Duodenal mucosa (tissue), 2 donors: ENCODE measurements around the gene BID.

Experiments
- H3K27ac ChIP-seq: one replicate; pipeline ENCODE4 v1.7.0; 2013; ENCODE audit warnings: low read depth, low read length
- H3K27me3 ChIP-seq, 2 donors: one replicate each; pipeline ENCODE4 v1.7.0; 2013; ENCODE audit warnings: low read length in 2 of 2, control low read depth in 1 of 2; ENCODE audit not compliant: insufficient read depth in 2 of 2, control insufficient read depth in 1 of 2
- H3K36me3 ChIP-seq, 2 donors: one replicate each; pipeline ENCODE4 v1.7.0; 2013; ENCODE audit warnings: low read length in 2 of 2, control low read depth in 1 of 2; ENCODE audit not compliant: insufficient read depth in 2 of 2, control insufficient read depth in 1 of 2
- H3K4me1 ChIP-seq, 2 donors: one replicate each; pipeline ENCODE4 v1.7.0; 2013; ENCODE audit warnings: low read length in 2 of 2, control low read depth in 1 of 2; ENCODE audit not compliant: insufficient read depth in 2 of 2, control insufficient read depth in 1 of 2
- H3K4me3 ChIP-seq, 2 donors: one replicate each; pipeline ENCODE4 v1.7.0; 2013; ENCODE audit warnings: low read length in 2 of 2, low read depth in 1 of 2
- H3K9ac ChIP-seq, 2 donors: one replicate each; pipeline ENCODE4 v1.7.0; 2013; ENCODE audit warnings: low read length in 2 of 2, low read depth in 1 of 2
- H3K9me3 ChIP-seq, 2 donors: one replicate each; pipeline ENCODE4 v1.7.0; 2013; ENCODE audit warnings: low read length in 2 of 2, control low read depth in 1 of 2; ENCODE audit not compliant: control insufficient read depth in 1 of 2

The BID gene

DNA sequence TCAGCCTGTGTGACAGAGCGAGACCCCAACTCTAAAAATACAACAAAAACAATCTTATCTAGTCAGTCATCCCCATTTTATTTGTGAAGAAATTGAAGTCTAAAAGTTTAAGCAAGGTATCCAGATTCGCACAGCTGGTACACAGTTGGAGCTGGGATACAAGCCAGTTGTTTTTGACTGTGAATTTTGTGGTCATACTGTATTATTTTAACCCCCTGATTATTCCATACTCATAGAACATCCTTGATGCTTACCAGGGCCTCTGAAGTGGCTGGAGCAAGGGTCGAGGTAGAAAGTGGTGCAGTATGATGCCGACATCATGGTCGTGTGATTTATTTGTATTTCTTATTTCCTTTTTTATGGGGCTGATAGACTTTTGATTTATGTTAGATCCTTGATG lies 50.0 kb downstream of the BID start:
- H3K27ac ChIP-seq = no peak overlapping the region
- no peaks in the 10 kb centered on the region for H3K27me3 ChIP-seq
- no peak overlapping the region for H3K9ac ChIP-seq
- H3K36me3 ChIP-seq = peaks cover 14 to 25% of the 10 kb centered on the region in 2 donors
- no peaks in the 10 kb centered on the region for H3K9me3 ChIP-seq
- H3K4me3 ChIP-seq = no peak overlapping the region
- H3K4me1 ChIP-seq = peaks cover 9 to 11% of the 10 kb centered on the region in 2 donors

DNA sequence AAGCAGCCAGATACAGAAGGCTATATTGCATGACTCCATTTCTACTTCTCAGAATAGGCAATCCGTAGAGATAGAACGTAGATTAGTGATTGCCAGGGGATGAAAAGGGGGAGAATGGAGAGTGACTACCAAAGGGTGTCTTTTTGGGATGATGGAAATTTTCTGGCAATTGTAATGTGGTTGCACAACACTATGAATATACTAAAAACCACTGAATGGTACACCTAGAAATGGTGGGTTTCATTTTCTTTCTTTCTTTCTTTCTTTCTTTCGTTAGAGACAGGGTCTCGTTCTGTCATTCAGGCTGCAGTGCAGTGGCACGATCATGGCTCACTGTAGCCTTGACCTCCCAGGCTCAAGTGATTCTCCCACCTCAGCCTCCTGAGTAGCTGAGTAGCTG lies 54.4 kb downstream of the BID start:
- H3K4me1 ChIP-seq = peaks cover 2 to 5% of the 10 kb centered on the region in 2 donors
- no peaks in the 10 kb centered on the region for H3K27me3 ChIP-seq
- no peak overlapping the region for H3K9ac ChIP-seq
- no peaks in the 10 kb centered on the region for H3K9me3 ChIP-seq
- H3K27ac ChIP-seq = no peak overlapping the region
- H3K36me3 ChIP-seq = peaks cover 0 to 3% of the 10 kb centered on the region in 2 donors
- no peak overlapping the region for H3K4me3 ChIP-seq

- Histone ChIP-seq H3K36me3 (peaks cover 0 to 3% of the 10 kb centered on the region in 2 donors), H3K4me1 (no peaks in the 10 kb centered on the region), H3K27me3 (no peaks in the 10 kb centered on the region), H3K9me3 (no peaks in the 10 kb centered on the region), H3K4me3 (no peak overlapping the region), H3K9ac (no peak overlapping the region), H3K27ac (no peak overlapping the region)
These were observed 56.6 kb downstream of the BID start for GRCh38 chr22:17717708-17718107.

GRCh38 chr22:17716529-17716928 lies 57.7 kb downstream of the BID start:
- H3K27me3 ChIP-seq = no peaks in the 10 kb centered on the region
- no peak overlapping the region for H3K4me3 ChIP-seq
- H3K36me3 ChIP-seq = no peaks in the 10 kb centered on the region
- no peaks in the 10 kb centered on the region for H3K9me3 ChIP-seq
- no peak overlapping the region for H3K9ac ChIP-seq
- H3K27ac ChIP-seq = no peak overlapping the region
- H3K4me1 ChIP-seq = no peaks in the 10 kb centered on the region

DNA sequence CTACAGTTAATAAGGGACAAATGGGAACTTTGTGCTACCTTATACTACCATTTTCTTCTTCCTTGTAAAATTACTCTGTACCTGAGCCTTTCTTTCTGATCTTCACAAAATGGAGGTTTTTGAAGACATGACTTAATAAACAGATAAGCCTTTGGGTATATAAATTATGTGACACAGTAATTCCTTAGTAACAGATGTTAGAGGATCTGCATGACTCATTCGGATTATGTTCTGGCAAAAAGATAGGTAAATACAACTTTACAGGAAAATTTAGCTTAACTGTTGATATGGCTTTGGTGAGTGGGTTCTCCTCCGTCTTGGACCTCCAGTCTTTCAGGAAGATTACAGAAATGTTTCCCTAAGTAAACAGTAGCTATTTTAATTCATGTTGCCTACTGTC lies 61.8 kb downstream of the BID start:
- Histone ChIP-seq H3K9ac (no peak overlapping the region), H3K4me3 (no peak overlapping the region), H3K4me1 (no peaks in the 10 kb centered on the region), H3K27ac (no peak overlapping the region), H3K9me3 (no peaks in the 10 kb centered on the region), H3K27me3 (no peaks in the 10 kb centered on the region), H3K36me3 (no peaks in the 10 kb centered on the region)

- Histone ChIP-seq H3K27ac (no peak overlapping the region), H3K27me3 (no peaks in the 10 kb centered on the region), H3K4me1 (peaks cover 6% of the 10 kb centered on the region in 2 donors)
These were observed 64.2 kb downstream of the BID start for GRCh38 chr22:17710023-17710422.

DNA sequence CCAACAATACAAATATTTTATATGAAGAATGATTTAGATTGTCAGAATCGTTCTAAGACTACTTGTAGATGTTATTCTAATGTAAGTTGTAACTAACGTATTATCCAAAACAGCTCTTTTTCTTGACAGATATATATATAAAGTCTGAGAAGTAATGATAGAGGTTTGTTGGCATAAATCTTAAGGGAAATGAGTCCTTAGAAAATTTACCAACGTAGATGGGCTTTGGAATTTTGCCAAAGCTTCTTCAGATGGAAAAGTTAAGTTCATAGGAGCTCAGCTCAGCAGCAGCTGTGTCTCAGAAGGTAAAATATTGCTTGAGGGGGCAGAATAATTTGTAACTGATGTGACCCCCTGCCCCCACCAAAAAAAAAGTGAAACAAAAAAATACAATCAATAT lies 66.7 kb downstream of the BID start:
- Histone ChIP-seq H3K4me1 (peaks cover 6% of the 10 kb centered on the region in 2 donors), H3K9ac (no peak overlapping the region), H3K27ac (no peak overlapping the region), H3K36me3 (peaks cover 0 to 13% of the 10 kb centered on the region in 2 donors), H3K9me3 (no peaks in the 10 kb centered on the region), H3K27me3 (no peaks in the 10 kb centered on the region), H3K4me3 (no peak overlapping the region)

More at GRCh38 chr22:17710023-17710422, 64.2 kb downstream of the BID start:
- H3K9ac ChIP-seq = no peak overlapping the region
- H3K9me3 ChIP-seq = no peaks in the 10 kb centered on the region
- no peak overlapping the region for H3K4me3 ChIP-seq
- H3K36me3 ChIP-seq = no peaks in the 10 kb centered on the region

- Histone ChIP-seq H3K36me3 (peaks cover 0 to 19% of the 10 kb centered on the region in 2 donors), H3K9me3 (no peaks in the 10 kb centered on the region), H3K9ac (no peak overlapping the region), H3K27me3 (no peaks in the 10 kb centered on the region), H3K27ac (no peak overlapping the region), H3K4me3 (peak overlapping the region in 1 of 2 donors; percentile 59), H3K4me1 (peaks cover 6% of the 10 kb centered on the region in 2 donors)
These were observed 67.3 kb downstream of the BID start for GRCh38 chr22:17706947-17707346.

GRCh38 chr22:17705951-17706900 lies 68.0 kb downstream of the BID start:
- H3K36me3 ChIP-seq = peaks cover 0 to 19% of the 10 kb centered on the region in 2 donors
- no peaks in the 10 kb centered on the region for H3K27me3 ChIP-seq
- H3K4me3 ChIP-seq = peak overlapping the region; percentile 33 to 59
- H3K9me3 ChIP-seq = no peaks in the 10 kb centered on the region
- H3K4me1 ChIP-seq = peaks cover 6% of the 10 kb centered on the region in 2 donors
- H3K9ac ChIP-seq = peak overlapping the region in 1 of 2 donors; percentile 7
- peak overlapping the region; percentile 17 for H3K27ac ChIP-seq

GRCh38 chr22:17705546-17705945 lies 68.7 kb downstream of the BID start:
- H3K9me3 ChIP-seq = no peaks in the 10 kb centered on the region
- H3K27ac ChIP-seq = no peak overlapping the region
- no peak overlapping the region for H3K9ac ChIP-seq
- no peaks in the 10 kb centered on the region for H3K27me3 ChIP-seq
- peaks cover 6% of the 10 kb centered on the region in 2 donors for H3K4me1 ChIP-seq
- peaks cover 0 to 19% of the 10 kb centered on the region in 2 donors for H3K36me3 ChIP-seq
- no peak overlapping the region for H3K4me3 ChIP-seq
